ENCODE results near the gene TFEB. TPM values are rescaled to one million over a fixed set of nuclear protein-coding genes. Genes with fewer than 3 reads are reported as not detected.

The TFEB gene
- polyA plus RNA-seq, 1 experiment = 3.9 TPM

DNA sequence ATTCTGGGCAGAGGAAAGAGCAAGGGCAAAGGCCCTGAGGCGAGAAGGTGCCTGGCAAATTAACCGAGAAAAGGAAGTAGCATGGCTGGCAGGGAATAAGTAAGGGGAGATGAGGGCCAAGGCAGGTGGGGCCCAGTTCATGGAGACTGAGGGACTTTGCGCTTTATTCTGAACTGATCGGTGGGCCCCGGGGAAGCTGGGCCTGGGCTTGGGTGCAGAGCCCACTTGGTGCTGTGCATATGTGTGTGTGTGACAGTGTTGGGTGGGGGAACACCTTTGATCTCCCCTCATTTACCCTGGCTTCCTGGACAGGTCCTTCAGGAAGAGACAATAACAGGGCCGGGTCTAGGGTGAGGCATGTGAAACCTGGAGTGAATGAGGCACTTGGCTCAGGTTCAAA is 100.0 kb downstream of the TFEB start:
- CTCF ChIA-PET = interaction anchor here (1.8 kb wide), 1 partner anchor 32 kb away, joined by 8 read pairs; no protein-coding TSS in a partner anchor
- POLR2A ChIA-PET = no interaction called here

GRCh38 chr6:41634657-41635056 is 100.8 kb downstream of the TFEB start:
- Histone ChIP-seq H3K27ac (ENCODE audit: low read depth, low read length) (no peak overlapping the region), H3K4me3 (ENCODE audit: low read depth, low read length) (no peak overlapping the region), H3K9me3 (ENCODE audit: control insufficient read depth, insufficient read depth, low read length) (no peaks in the 10 kb centered on the region; the same call in 1 of the 2 replicates), H3K27me3 (ENCODE audit: control insufficient read depth, insufficient read depth, low read length) (peaks cover 73% of the 10 kb centered on the region)
- no peak for DNase-seq (ENCODE audit: low read depth, low spot score)
- TF ChIP-seq CTCF (IDR thresholded peaks at IDR 0.05; ENCODE audit: low read depth, low read length) = no peak
- POLR2A ChIA-PET = no interaction called here
- CTCF ChIA-PET = interaction anchor here (1.8 kb wide), 1 partner anchor 32 kb away, joined by 8 read pairs; no protein-coding TSS in a partner anchor

More for the DNA sequence above, 100.0 kb downstream of the TFEB start:
- Histone ChIP-seq H3K27me3 (ENCODE audit: control insufficient read depth, insufficient read depth, low read length) (peaks cover 75% of the 10 kb centered on the region), H3K27ac (ENCODE audit: low read depth, low read length) (no peak overlapping the region), H3K9me3 (ENCODE audit: control insufficient read depth, insufficient read depth, low read length) (no peaks in the 10 kb centered on the region; the same call in 1 of the 2 replicates), H3K4me3 (ENCODE audit: low read depth, low read length) (no peak overlapping the region)
- no peak for DNase-seq (ENCODE audit: low read depth, low spot score)
- TF ChIP-seq CTCF (IDR thresholded peaks at IDR 0.05; ENCODE audit: low read depth, low read length) = no peak

Small RNAs within 50 kb of the gene (small RNA-seq; reads per million reads assigned to genes)
- not detected for gene AL365205.3 (ENCODE audit: insufficient read length, low read depth)

Other genes with a start within 250 kb of the TFEB start
- 1.9 and 3.1 TPM in 2 replicates for gene FOXP4, start 189.2 kb downstream of the TFEB start, polyA plus RNA-seq (2011; rRNA removed)
- 0.19 and 0.35 TPM in 2 replicates for gene MDFI, start 97.1 kb downstream of the TFEB start, polyA plus RNA-seq (2011; rRNA removed)
- gene PGC, start 11.8 kb upstream of the TFEB start, polyA plus RNA-seq (2011; rRNA removed) = not detected in 2 replicates
- 2.2 and 2.6 TPM in 2 replicates for gene FRS3, start 44.3 kb upstream of the TFEB start, polyA plus RNA-seq (2011; rRNA removed)
- 0.12 TPM in 1 of 2 replicates, not detected in the other for gene PRICKLE4, start 45.2 kb upstream of the TFEB start, polyA plus RNA-seq (2011; rRNA removed)
- gene TOMM6, start 52.1 kb upstream of the TFEB start, polyA plus RNA-seq (2011; rRNA removed) = 165 and 192 TPM in 2 replicates
- 2.9 and 3.0 TPM in 2 replicates for gene USP49, start 159.8 kb upstream of the TFEB start, polyA plus RNA-seq (2011; rRNA removed)
- 45.0 and 48.6 TPM in 2 replicates for gene MED20, start 185.5 kb upstream of the TFEB start, polyA plus RNA-seq (2011; rRNA removed)
- gene BYSL, start 185.9 kb upstream of the TFEB start, polyA plus RNA-seq (2011; rRNA removed) = 18.1 and 25.1 TPM in 2 replicates
- 25.8 and 30.9 TPM in 2 replicates for gene CCND3, start 206.2 kb upstream of the TFEB start, polyA plus RNA-seq (2011; rRNA removed)